GM19099 (cell line): ENCODE data around the gene RARB.

Experiments
- POLR2A ChIP-seq: IDR thresholded peaks from 3 replicates; pipeline ENCODE4 v1.6.1; 2011; ENCODE audit warnings: low read depth; ENCODE audit not compliant: insufficient read length; ENCODE audit errors: extremely low read depth

The RARB gene

DNA sequence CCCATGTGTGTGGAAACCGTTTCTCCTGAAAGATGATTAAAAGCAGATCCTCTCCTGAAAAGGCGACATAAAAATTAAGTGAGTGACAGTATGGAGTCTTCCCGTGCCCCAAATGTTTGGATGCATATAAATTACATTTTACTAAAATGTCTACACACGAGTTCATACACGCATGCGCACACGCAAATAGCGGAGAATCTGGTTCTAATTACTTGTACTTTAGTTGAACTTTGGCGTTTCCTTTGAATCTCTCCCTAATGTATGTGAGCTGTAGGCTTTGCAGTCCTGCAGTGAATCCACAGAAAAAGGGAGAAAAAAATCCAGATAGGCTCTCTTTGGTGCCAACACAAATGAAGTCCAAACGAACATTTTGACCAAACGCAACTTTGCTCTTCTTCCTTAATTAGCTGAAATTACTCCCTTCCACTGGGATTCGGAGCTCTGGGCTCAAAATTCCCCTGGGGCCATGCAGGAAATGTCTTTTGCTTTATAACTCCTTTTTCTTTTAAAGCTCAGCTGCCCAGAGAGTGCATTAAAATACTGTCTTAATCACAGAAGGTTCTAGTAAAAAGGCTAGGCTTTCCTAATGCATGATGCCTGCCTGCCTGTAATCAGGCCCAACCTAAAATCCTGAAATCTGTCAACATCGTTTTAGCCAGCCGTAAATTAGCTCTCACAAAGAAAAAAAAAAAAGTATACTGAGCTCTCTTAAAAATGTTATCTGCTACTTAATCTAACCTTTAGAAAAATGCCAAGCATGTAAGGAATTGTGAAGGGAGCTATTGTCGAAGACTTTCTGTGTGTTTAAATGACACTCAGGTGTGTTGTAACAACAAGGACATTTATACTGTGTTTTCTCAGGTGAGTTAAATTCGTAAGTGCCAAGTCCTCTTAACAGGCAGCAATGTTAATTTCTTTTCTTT, 26.2 kb downstream of the RARB start:
- TF ChIP-seq POLR2A: no peak

DNA sequence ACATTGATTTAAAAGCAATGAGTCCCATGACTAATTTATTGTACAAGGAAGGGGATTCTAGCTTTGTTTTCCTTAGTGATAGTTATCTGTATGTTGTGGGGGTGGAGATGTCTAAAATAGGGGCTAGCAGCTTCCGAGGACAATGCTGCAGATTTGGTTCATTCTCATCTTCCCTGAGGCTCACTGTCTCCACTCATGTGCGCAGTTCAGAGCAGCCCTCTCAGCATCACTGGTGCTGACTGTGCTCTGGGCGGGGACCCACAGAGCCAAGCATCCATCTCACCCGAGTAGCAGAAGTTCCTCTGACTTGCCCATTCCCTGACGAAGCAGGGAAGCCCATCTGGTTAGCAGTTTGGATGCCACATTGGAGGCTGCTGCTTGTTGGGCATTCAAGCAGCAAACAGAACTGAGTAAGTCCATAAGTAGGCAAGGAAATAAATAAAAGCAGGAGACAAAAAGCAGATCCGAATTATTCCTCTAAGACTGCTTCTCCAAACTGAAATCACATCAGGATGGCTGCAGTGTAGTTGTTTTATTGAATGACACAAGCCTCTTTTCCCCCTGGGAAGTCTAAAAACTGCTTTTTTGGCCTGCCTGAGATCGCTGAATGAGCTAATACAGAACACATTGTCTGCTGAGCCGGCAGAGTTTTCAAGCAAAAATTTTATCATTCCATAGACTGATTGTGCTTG, 27.5 kb downstream of the RARB start:
- no peak for TF ChIP-seq POLR2A

DNA sequence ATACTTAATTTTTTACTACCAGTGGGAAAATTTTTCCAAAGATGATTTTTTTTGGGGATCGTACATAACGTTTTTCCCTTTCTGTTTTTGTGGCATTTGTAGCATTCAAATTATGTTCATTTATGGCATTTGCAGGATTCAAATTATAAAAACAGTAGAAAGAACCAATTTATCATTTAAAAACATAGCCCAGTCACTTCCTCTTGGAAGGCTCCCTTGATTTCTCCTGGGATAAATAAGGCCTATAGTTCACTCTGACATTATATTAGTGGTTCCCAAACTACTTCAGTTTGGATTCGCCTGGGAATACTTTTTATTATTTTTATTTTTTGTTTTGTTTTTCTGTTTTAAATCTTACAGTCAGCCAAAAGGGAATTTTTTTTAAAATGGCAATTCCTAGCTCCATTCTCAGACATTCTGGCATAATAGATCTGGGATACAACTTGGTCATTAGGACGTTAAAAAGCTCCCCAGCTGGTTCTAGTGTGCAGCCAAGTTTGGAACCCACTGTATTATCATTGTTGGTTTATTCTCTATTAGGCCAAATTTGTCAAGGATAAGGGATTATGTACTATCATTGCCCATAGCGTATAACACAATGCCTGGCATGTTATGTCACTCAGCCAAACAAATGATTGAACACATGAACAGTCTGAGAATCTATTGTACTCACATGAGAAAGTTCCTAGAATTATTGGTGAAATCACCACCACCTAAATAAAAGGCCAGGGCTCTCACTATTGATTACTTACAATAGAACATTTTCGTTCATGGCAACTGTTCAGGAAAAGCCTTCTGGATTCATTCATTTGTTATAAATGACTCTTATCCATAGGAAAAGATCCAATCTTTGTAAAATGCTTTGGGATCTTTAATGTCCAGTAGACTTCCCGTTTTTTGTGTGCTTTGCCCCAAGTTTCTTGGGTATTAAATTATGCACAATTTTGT, 28.9 kb downstream of the RARB start:
- TF ChIP-seq POLR2A: no peak

DNA sequence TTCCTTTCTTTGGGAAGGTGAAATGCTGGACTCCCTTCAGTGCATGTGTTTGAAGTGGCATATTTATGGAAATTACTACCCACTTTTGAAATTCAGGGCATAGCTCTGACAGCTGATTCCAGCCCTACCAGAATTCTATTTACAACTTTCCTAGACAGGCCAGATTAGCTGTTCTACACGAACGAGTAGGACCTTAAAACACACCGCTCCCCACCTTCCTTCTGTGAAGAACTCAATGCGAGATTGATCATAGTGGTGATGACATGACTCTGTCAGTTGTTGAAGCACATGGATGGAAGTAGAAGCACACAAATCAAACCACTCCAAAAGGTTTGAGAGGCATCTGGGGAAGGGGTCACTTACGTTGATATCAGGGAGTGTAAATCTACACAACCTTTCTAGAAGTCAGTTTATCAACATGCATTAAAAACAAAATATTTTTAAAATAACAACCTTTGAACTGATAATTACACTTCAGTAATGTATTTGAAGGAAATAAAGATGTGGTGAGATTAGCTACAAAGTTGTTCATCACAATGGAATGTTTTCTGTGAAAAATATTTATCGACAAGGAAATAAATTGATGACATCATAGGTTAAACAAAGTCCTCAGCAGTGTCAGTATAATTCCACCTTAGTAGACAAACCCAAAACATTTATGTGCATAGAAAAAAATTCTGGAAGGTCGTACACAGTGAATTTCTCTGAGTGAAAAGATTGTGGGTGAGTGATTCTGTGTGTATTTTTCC, 29.8 kb downstream of the RARB start:
- TF ChIP-seq POLR2A: no peak

DNA sequence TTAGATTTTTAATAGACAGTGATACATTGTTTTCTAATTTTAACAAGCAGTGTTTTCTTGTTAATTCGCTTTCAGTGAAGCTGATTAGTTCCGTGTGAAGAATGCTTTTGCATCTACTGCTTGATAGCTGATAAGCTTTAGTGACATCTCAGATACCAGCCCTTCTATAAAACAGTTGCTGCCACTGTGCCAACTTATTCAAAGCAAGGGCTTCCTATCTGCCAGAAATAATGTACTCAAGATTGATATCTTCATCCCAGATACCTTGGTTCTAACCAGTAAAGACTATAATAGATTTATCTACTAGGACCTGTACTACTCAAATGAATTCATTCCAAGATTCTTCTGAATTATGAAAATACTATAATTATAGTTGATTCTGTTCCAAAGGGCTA, 30.4 kb downstream of the RARB start:
- no peak for TF ChIP-seq POLR2A

DNA sequence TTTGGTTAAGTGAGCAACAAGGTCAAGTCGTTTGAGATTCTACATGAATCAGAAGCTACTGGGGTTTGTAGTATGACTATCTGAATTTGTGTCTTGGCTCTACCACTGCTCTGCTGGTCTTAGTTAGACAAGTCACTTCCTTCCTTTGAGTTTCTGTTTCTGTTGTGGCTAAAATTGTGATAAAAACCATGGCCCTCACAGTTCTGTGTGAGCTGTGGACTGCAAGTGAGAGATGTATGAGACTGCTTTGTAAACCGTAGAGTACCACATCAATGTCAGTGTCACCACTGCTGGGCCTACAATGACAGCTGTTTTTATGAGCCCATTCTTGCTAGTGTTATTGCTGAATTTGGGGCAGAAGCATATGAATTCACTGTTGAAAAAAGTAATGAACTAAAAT, 32.7 kb downstream of the RARB start:
- no peak for TF ChIP-seq POLR2A

DNA sequence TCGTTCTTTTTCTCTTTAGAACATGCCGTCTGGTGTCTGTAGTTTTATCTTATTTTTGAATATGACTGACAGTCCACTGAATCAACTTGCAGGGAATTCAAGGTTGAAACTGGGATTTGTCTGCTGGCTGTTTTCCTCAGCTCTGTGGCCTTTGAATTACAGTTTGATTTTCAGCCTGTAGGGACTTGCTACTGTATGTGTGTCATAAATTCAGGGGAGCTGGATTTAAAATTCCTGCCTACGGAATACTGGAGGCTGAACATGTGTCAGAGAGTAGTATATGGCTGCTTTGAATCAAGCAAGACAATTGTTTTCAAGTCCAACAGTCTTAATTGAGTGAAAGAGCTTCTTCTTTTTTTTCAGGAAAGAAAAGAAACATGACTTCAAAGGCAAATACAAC, 33.9 kb downstream of the RARB start:
- no peak for TF ChIP-seq POLR2A

DNA sequence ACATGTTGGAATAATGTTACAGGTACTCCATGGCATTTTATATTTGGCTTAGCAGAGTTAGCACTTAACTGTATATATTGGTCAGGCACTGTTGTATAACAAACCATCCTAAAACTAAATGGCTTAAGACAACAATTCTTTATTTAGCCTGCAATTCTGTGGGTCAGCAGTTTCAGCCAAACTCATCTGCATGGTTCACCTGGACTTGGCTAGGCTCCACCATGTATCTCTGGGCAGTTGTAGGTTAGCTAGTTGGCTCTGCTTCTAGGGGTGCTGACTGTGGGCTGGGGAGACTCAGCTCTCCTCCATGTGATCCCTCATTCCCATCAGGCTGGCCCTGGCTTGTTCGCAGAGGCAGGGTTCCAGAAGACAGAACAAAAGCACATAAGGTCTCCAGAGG, 34.4 kb downstream of the RARB start:
- no peak for TF ChIP-seq POLR2A

DNA sequence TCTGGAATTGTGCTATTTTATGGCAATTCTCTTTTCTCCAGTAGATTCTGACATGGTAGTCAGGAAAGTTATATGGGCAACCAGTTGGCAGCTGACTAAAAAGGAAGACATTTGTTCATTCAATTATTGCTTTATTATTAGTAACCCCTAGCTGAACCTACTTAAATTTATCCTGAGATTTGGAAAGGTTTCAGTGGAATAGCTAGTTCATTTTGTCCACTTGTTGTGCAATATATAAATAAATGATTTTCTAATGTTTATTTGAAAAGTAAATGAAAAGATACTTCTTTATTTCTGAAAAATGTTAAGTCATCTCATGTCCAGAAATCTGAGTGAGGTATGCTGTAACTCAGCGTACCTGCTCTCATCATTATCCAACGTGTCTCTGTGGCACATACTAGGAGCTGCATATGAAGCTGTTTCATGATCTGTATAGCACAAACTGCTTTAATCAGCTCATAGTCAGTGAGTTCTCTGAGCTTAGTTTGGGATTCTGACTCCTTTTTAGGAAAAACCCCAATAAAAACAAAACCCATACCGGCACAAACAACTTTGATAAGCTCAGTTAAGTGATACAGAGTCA, 35.9 kb downstream of the RARB start:
- TF ChIP-seq POLR2A: no peak

DNA sequence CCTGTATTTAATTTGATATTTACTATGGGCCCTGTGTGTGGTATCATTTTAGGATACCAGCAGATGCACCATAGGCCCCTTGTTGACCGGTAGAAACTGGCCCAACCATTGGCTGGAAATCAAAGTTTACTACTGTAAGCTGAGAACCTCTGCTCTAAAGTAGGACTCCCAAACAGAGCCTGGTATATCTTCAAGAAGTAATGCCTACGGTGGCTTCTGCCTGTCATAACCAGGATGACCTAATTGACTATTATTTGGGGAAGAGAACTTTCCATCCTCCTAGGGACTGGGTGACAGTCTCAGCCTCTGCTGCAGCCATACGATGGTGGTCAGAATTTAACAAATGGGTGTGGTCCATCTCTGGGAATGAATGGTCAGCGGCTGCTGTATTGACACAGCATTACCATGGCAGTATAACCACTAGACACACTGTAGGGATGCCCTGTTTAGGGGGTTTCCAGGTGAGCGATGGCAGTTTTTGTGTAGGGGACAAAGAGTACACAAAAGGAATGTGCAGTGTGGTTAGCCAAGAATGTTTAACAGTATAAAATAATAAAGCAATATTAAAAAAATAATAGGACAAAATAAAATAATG, 37.3 kb downstream of the RARB start:
- no peak for TF ChIP-seq POLR2A

DNA sequence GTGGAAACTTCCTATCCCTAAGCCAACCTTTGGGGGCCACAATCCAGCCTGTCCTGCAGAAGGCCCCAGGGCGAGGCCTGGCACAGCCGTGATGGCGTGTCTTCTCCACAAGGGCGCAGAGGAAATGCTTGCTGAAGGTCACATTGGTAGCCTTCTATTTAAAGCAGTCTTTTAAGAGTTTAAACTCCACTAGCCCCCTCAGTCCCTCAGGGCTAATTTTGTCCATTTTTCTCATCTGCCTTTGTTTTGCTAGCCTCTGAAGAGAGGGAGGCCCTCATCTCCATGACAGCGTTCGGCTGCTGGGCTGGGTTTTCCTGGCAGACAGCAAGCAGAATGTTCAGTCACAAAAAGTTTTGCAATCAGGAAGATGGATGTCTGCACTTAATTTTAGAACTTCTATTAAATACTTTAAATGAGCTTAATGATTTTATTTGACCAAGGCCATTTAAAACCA, 40.8 kb downstream of the RARB start:
- no peak for TF ChIP-seq POLR2A

DNA sequence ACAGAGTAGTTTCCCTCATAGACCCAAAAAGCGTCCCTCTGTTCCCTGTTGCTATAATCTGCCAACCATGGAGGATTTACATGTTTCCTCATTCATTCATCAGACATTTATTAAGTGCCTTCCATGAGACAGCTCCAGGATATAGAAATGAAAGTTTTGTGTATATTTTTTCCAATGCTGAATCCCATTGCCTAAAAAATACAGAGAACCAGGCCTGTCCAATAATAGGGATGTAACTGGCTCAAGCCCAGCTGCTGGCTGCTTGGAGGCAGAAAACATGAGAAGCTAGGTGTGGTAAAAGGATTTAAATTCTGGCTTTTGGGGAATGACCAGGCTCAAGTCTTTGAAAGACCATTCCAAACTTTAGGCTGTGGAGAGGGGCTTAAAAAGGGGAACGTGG, 41.5 kb downstream of the RARB start:
- TF ChIP-seq POLR2A: no peak

DNA sequence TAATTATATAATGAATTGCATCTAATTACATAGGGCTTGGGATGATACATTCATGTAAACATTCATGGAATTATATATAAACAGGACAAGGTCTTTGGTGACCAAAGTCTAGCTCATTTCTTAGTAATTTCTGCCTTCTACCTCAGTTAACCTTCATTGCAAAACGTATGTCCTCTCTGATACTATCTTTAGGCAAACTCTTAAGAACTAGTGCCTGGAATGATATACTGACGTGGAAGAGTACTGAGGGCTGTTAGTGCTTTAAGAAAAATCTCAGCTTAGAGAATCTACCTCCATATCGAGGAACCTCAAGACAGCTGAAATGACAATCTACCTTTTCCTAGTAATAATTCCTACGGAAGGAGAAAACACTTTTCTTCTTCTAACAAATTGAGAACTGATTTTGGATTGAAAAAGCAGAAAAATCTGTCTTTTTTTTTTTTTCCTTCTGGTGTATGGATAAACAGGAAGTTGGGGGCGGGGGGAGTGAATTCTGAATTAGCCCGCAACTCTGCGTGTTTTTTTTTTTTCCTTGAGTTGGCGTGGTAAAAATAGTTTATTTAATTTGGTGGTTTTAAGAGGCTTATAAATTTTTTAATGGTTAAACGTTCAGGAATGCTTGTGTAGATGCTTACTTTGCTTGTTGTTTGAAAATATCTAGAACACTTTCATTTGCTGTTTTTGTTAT, 43.2 kb downstream of the RARB start:
- no peak for TF ChIP-seq POLR2A
